ENCODE results near the gene OVCH2.
"Not testable (repeated sequence)": the region's sequence is repeated elsewhere in the genome, so short reads cannot be mapped to it uniquely, and the experiment has no call there.

Gene OVCH2

GRCh38 chr11:7706377-7706776 lies at the start of gene OVCH2:
Gene OVCH2, minus strand, starts transcription at chr11:7706477. Its CDS starts 83 bp downstream, at chr11:7706394.
- no peak for DNase-seq (ENCODE audit: low spot score)

DNA sequence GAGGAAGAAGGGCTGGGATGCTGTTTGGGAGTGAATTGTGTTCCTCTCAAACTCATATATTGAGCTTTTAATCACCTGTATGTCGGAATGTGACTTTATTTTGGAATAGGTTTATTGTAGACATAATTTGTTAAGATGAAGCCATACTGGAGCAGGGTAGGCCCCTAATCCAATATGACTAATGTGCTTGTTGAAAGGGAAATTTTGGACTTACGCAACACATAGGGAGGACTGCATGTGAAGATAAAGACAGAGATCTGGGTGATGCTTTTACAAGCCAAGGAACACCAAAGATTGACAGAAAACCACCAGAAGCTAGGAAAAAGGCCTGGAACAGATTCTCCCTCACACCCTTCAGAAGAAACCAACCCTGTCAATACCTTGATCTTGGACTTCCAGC lies 43.2 kb upstream of the OVCH2 start:
- no peak for DNase-seq (ENCODE audit: low spot score)

- not testable (repeated sequence) for DNase-seq (ENCODE audit: low spot score)
These were observed 28.5 kb upstream of the OVCH2 start for GRCh38 chr11:7734767-7735166.

- DNase-seq (ENCODE audit: low spot score): no peak
These were observed 8.5 kb upstream of the OVCH2 start for GRCh38 chr11:7714786-7715185.

DNA sequence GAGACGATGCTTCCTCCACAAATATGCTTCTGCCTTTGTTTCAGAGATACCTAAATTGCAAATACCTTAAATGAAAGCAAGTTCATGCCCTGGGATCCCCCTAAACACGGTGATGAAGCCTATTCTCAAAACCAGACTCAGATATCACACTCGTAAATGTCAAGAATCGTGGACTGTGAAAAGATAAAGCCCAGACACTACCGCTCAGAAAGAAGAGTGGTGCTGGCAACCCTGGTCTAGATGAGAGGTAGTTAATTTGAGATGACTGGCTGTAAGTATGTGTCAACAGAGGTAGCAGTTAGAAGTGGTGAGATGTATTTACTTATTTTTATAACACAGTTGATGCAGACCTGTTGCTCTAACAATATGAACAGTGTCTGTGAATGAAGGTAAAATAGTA lies 2.5 kb downstream of the OVCH2 start:
- DNase-seq (ENCODE audit: low spot score): no peak

DNA sequence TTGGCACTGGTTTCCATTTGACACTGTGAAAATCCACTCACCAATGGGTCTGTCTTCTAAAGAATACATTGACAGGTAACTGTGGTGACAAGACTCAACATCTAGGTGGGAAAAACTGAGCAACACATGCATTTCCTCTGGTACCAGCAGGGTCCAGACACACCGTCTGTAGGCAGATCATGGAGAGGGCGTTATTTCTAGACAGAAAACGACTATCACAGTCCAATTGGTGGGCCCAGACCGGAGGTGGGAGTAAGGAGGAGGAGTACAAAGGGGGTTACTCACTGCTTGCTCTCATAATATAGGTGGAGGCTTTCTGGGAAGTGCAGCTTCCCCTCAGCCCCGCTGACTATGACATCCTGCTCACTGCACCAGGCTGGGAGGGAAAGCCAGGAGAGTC lies 9.9 kb downstream of the OVCH2 start:
- no peak for DNase-seq (ENCODE audit: low spot score)

- DNase-seq (ENCODE audit: low spot score): no peak
These were observed 12.0 kb downstream of the OVCH2 start for GRCh38 chr11:7694235-7694634.

- no peak for DNase-seq (ENCODE audit: low spot score)
These were observed 13.9 kb downstream of the OVCH2 start for GRCh38 chr11:7692426-7692825.

GRCh38 chr11:7691759-7692350 lies 14.4 kb downstream of the OVCH2 start:
- DNase-seq (ENCODE audit: low spot score): no peak

DNA sequence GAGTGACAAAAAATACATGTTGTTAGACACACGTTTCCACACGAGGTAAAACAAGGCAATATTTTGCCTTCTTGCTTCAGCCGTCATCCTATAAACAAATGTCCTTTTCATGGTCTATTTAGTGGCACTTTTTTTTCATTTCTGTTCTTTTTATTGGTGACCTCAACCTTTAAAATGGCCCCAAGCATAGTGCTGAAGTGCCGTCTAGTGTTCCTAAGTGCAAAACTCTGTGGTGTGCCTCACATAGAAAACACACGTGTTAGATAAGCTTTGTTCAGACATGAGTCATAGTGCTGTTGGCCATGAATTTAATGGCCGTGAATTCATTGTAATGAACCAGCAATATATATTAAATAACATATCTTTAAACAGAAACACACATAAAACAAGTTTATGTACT lies 15.6 kb downstream of the OVCH2 start:
- no peak for DNase-seq (ENCODE audit: low spot score)

GRCh38 chr11:7689239-7689638 lies 17.0 kb downstream of the OVCH2 start:
- DNase-seq (ENCODE audit: low spot score): no peak

DNA sequence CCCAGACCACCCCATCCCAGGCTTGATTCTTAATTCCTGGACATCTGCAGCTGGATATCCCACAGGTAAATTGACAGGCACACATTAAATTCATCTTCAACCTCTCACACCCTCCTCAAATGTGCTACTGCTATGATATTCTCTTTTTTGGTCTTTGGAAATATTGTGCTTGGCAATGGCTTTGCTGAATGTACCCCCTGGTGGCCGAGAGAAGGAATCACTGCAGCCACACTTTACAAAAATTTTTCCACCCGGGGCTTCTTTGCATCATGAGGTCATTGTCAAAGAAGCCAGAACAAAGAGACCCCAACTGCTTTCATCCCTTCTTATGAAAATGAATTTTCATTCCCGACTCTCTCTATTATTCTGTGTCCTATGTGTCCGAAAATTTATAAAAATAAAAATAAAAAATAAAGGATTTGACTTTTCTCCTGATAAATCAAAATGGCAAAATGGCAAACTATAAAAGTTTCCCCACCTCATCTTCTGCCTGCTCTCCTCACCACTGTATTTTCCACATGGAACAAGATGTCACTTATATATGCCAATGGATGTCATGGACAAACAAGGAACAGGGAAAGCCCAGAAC lies 17.9 kb downstream of the OVCH2 start:
- peak; percentile 44 for DNase-seq (ENCODE audit: low spot score)

DNA sequence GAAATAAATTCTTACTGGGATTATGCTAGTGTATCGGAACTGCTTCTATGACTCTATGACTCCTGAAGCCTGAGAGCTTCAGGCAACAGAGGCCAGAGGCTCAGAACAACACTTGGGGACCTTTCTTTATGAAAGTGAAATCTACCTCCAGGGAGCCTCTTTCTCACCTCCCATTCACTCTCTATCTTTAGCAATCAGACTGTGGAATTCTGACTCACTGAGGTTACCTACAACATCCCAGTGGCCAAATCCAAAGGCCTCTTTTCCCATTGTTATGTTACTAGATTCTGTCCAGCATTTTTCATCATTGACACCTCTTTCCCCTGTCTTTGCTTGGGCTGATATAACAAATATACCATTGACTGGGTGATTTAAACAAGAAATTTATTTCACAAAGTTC lies 18.9 kb downstream of the OVCH2 start:
- no peak for DNase-seq (ENCODE audit: low spot score)

DNA sequence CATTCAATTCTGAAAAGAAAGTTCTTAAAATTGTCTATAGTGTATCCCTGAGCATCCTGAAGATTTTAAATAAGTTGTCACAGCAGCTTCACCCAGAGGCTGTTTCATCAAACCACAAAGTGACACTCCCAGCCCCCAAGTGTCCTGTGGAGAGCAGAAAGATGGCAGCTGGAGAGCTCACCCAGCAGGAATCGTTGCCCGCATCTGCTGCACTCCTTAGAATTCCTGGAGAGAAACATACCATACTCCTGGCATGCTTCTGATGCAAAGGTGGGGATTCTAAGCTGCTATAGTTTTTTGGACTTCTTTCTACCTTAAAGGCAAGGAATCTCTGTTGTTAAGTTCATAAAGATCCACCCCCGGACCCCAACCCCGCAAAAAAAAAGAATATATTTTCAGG lies 19.5 kb downstream of the OVCH2 start:
- no peak for DNase-seq (ENCODE audit: low spot score)

DNA sequence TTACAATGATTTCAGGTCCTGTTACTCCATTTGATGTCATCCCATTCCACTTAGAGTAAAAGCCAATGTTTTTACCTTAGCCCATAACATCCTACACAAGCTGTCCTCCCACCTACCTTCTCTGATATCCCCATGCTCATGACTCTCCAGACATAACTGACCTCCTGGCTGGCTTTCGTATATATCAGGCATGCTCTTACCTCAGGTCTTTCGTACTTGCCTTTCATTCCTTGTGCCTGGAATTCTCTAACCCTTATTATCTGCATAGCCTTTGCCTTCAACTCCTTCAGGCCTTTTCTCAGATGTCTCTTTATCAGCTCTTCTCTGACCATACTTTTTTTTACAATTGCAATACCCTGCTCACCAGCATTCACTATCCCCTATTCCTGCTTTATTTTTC lies 22.7 kb downstream of the OVCH2 start:
- no peak for DNase-seq (ENCODE audit: low spot score)

- no peak for DNase-seq (ENCODE audit: low spot score)
These were observed 28.5 kb downstream of the OVCH2 start for GRCh38 chr11:7677796-7678201.

GRCh38 chr11:7677071-7677470 lies 29.2 kb downstream of the OVCH2 start:
- DNase-seq (ENCODE audit: low spot score): no peak

DNA sequence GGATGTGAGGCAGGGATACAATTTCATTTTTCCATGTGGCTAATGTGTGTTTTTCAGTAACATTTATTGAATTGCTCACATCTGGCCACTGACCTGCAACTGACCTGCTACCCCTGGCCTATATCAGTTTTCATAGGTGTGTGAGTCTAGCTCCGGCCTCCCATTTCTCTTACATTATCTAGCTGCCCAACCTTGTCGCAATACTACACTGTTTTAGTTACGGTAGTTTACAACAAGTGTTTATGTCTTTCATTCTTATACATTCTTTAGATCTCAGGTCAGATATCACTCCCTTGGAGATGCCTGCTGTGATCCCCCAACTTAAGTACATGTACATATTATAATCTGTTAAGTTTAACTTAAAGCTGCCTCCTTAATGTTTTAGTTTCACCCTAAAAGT lies 30.6 kb downstream of the OVCH2 start:
- DNase-seq (ENCODE audit: low spot score): no peak

DNA sequence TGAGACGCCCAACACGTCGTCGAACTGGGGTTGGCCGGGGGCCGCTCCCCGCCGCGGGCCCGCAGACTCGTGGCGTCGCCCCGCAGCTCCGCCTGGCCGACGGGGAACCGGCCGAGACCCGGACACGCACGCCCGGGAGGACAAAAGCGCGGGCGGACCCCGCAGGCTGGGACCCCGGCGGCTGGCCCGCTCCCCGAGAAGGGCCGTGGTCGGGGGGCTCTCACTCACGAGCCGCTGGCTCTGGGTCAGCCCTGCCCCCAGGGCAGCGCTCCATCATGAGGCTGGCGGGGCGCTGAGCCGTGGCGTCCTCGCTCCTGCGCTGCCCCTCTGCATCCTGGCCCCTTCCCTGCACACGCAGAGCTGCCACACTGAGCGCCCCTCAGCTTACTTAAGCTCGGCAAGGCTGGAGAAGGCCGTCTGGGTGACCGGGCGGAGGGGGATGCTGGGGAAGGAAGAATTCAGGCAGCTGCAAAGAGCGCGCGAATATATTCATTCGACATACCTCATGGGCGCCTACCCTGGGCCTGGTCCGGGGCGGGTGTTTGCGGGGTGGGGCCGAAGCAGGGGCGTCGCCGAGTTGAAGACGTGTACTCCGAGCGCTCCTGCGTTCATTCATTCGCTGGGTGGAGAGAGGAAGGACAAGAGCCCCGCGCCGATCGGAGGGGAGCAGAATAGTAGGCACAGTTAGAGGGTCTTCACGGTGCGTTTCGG lies 32.4 kb downstream of the OVCH2 start:
- DNase-seq (ENCODE audit: low spot score): peak; percentile 71

GRCh38 chr11:7672960-7673723 lies 33.1 kb downstream of the OVCH2 start, which contains the start of gene CYB5R2:
Gene CYB5R2, minus strand, starts transcription at chr11:7673500. Its CDS starts 675 bp downstream, at chr11:7672825.
- peak; percentile 86 for DNase-seq (ENCODE audit: low spot score)

DNA sequence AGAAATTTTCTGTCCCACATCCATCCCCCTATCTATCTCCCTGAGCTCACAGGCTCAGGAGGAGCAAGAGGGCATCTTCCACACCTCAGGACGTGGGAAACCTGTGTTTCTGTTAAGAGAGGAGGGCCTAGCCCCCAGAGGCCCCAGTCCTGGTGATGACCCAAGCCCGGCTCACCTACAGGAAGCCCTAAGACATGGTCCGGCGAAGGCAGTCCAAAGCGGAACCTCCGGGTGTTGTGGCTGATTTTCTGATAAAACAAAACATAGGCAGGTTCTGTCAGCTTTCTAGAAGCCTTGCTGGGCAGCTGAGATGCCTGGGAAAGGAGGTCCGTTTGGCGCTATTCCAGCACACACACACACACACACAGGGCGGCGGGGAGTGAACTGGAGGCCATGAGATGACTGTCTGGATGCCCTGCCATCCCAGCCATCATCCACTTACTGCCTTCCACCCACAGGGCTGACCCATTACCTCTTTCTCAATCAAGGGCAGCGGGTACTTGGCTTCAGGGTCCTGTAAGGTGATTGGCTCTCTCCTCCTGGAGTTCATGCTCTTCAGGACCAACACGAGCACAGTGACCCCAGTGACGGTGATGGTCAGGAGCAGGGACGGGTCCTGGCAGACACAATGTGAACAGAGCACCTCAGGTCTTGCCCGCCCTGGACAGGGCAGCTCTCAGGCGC lies 33.9 kb downstream of the OVCH2 start:
- no peak for DNase-seq (ENCODE audit: low spot score)
